GM18909 (cell line): Measurements from ENCODE around the gene LYRM1.
"Not testable (repeated sequence)": the region's sequence is repeated elsewhere in the genome, so short reads cannot be mapped to it uniquely, and the experiment has no call there.

ENCODE experiments used
- ATAC-seq: cut with Tn5 transposase; IDR thresholded peaks from one replicate; pipeline ENCODE4 v1.9.1; 2021; ENCODE audit warnings: mild to moderate bottlenecking; ENCODE audit not compliant: unreplicated experiment, poor library complexity

LYRM1 gene

DNA sequence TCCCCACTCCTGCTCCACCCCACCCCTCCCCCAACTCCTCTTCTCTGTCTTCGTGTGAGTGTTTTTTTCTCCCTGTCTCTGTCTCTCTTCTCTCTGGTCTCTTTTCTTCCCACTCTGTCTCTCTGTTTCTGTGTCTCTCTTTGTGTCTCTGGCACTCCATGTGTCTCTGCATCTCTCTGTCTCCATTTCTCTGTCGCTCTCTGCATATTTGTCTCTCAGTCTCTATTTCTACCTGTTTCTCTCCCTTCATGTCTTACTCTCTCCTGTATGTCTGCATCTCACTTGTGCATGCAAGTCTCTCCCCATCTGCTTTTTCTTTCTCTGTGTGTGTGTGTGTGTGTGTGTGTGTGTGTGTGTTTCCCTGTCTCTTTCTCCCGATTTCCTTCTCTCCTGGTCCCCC is 68.2 kb downstream of the LYRM1 start:
- ATAC-seq: no peak

DNA sequence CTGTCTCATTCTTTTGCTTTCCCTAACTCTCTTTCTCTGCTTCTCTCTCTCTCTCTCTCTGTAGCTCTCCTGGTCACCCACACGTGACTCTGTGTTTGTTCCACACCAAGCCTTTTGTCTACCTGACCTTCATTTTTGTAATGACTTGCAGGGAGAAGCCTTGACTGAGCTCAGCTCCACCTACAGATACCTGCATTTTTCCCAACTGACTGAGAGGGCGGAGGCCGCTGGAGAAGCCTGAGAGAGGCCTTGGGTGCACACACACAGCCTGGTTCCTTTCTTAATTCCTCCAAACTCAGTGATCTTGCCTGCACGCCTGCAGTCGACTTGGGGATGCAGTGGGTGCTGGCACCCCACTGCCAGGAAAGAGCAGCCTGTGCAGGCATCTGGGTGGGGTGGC is 68.8 kb downstream of the LYRM1 start:
- no peak for ATAC-seq

DNA sequence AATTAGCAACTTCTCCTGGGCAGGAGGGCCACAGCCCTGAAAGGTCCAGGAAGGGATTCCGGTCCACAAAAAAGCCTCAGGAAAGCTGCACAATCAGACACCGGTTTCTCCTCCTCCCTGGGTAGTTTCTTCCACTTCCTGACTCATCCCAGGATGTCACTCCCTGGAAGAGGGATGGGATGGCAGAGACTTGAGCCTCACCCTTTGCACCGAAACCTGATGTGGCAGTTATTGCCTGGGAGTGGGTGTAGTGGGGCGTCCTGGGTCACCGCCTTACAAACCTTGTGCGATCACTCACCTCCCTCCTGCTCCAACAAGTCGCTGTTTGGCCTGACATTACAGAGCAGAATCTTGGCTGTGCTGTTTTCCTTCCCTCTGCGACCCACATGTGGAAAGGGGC is 70.8 kb downstream of the LYRM1 start:
- ATAC-seq: no peak

DNA sequence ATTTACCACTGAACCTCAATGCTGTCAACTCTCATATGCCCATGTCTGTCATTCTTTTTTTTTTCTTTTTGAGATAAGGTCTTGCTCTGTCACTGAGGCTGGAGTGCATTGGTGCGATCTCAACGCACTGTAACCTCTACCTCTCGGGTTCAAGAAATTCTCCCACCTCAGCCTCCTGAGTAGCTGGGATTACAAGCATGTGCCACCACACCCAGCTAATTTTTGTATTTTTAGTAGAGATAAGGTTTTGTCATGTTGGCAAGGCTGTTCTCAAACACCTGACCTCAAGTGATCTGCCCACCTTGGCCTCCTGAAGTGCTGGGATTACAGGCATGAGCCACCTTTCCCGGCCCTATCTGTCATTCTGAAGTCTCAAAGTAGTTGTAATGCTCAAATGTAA is 72.6 kb downstream of the LYRM1 start:
- not testable (repeated sequence) for ATAC-seq
